Chondrocyte (in vitro differentiated cells): ENCODE data around the gene HAP1. TPM values are rescaled to one million over a fixed set of nuclear protein-coding genes. Genes with fewer than 3 reads are reported as not detected.

ENCODE experiments used
- total RNA-seq: library from RNA; stranded (reverse); gene quantifications from 3 replicates; pipeline ENCODE4 v1.2.1, GENCODE V29; 2021

HAP1 gene
- total RNA-seq, 1 donor from 2014 or later, result not detected

Other genes with a start within 250 kb of the HAP1 start
- not detected in 3 replicates for gene KRT36, start 244.7 kb downstream of the HAP1 start, total RNA-seq
- not detected in 3 replicates for gene KRT13, start 229.0 kb downstream of the HAP1 start, total RNA-seq
- not detected in 3 replicates for gene KRT15, start 215.8 kb downstream of the HAP1 start, total RNA-seq
- 1.3 to 1.7 TPM in 2 of 3 replicates, not detected in the other for gene KRT19, start 206.3 kb downstream of the HAP1 start, total RNA-seq
- not detected in 3 replicates for gene KRT9, start 162.6 kb downstream of the HAP1 start, total RNA-seq
- 0.23 to 0.94 TPM (median 0.32 TPM) in 3 replicates for gene KRT14, start 147.7 kb downstream of the HAP1 start, total RNA-seq
- 3.9 to 5.9 TPM (median 5.5 TPM) in 3 replicates for gene KRT16, start 121.9 kb downstream of the HAP1 start, total RNA-seq
- gene KRT17, start 110.1 kb downstream of the HAP1 start, total RNA-seq, result 183 to 261 TPM (median 258 TPM) in 3 replicates
- gene EIF1, start 45.8 kb downstream of the HAP1 start, total RNA-seq, result 572 to 1,015 TPM (median 990 TPM) in 3 replicates
- not detected in 3 replicates for gene GAST, start 22.3 kb downstream of the HAP1 start, total RNA-seq
- 8.1 to 22.0 TPM (median 18.8 TPM) in 3 replicates for gene JUP, start 52.1 kb upstream of the HAP1 start, total RNA-seq
- gene P3H4, start 77.3 kb upstream of the HAP1 start, total RNA-seq, result 83.8 to 109 TPM (median 84.8 TPM) in 3 replicates
- 557 to 584 TPM (median 567 TPM) in 3 replicates for gene FKBP10, start 78.4 kb upstream of the HAP1 start, total RNA-seq
- gene NT5C3B, start 101.6 kb upstream of the HAP1 start, total RNA-seq, result 39.8 to 52.4 TPM (median 47.8 TPM) in 3 replicates
- gene KLHL10, start 103.2 kb upstream of the HAP1 start, total RNA-seq, result 0.67 TPM in 1 of 3 replicates, not detected in the others
- 12.9 to 15.3 TPM (median 14.6 TPM) in 3 replicates for gene KLHL11, start 130.8 kb upstream of the HAP1 start, total RNA-seq
- gene ACLY, start 184.3 kb upstream of the HAP1 start, total RNA-seq, result 181 to 189 TPM (median 187 TPM) in 3 replicates
- gene ODAD4, start 196.0 kb upstream of the HAP1 start, total RNA-seq, result 0.70 to 0.99 TPM (median 0.77 TPM) in 3 replicates
- gene CNP, start 232.2 kb upstream of the HAP1 start, total RNA-seq, result 78.3 to 86.0 TPM (median 79.4 TPM) in 3 replicates